HepG2 (cell line): ENCODE data around the gene FBXO48. TPM values are rescaled to one million over a fixed set of nuclear protein-coding genes. Genes with fewer than 3 reads are reported as not detected.

Experiments
- ATAC-seq: fragments of 200-7000 bp; cut with Tn5 transposase; 3 replicates; pipeline ENCODE4 v1.9.1; 2020; ENCODE audit warnings: mild to moderate bottlenecking, moderate library complexity
- BruUV-seq: library from RNA; stranded (reverse); fragments of 400-500 nt; replicated peaks from 2 replicates; lab custom pipeline; 2021; lab: Mats Ljungman, UMichigan
- CTCF ChIA-PET: fragments of 300-600 bp; formaldehyde crosslinking; extraction: SDS; loops from one replicate; lab custom pipeline; 2021; ENCODE audit warnings: low total read pairs, inconsistent platforms, low intra/inter-chr PET ratio; lab: Yijun Ruan, JAX
- POLR2A ChIA-PET: fragments of 350-600 bp; sonication (Branson Sonifier 250); formaldehyde crosslinking; loops from one replicate; lab custom pipeline; 2020; ENCODE audit warnings: antibody characterized with exemption, inconsistent platforms; lab: Yijun Ruan, JAX
- DNase-seq: peaks from one replicate; pipeline ENCODE4 v3.0.0-alpha.2; 2015; ENCODE audit warnings: low spot score
- FAIRE-seq: peaks from 3 replicates; lab custom pipeline; 2011; peaks lifted over from hg19 to GRCh38; lab: Jason Lieb, UNC
- H2AFZ ChIP-seq: one replicate; pipeline ENCODE4 v1.6.1; 2011; ENCODE audit warnings: low read length, inconsistent platforms
- H3K27ac ChIP-seq: fragments of 300-600 bp; 3 replicates; pipeline ENCODE4 v1.8.0; 2011; ENCODE audit warnings: mixed run types, mild to moderate bottlenecking, mixed read lengths, low read length, inconsistent platforms; ENCODE audit not compliant: insufficient read depth; ENCODE audit errors: extremely low read length
- H3K27me3 ChIP-seq, 2 experiments: fragments of 200-600 bp in 1 of 2; 2 replicates in 1 of 2; 3 replicates in 1 of 2; pipeline versions ENCODE4 v1.6.0 to v1.8.0; 2011; ENCODE audit warnings: low read length in 2 of 2, mild to moderate bottlenecking in 2 of 2, moderate library complexity in 2 of 2, inconsistent platforms in 1 of 2; ENCODE audit not compliant: insufficient read depth in 2 of 2, control insufficient read depth in 1 of 2
- H3K36me3 ChIP-seq, 2 experiments: fragments of 200-600 bp in 1 of 2; replicated peaks in 1 of 2; 2 replicates in 1 of 2; 3 replicates in 1 of 2; pipeline versions ENCODE4 v1.5.1 to v1.8.0; 2011; ENCODE audit warnings: low read length in 2 of 2, inconsistent platforms in 1 of 2; ENCODE audit not compliant: insufficient read depth in 2 of 2, control insufficient read depth in 1 of 2
- H3K4me1 ChIP-seq: 2 replicates; pipeline ENCODE4 v1.5.1; 2012; ENCODE audit warnings: low read length, inconsistent platforms; ENCODE audit not compliant: insufficient read depth
- H3K4me2 ChIP-seq: 2 replicates; pipeline ENCODE4 v1.6.0; 2011; ENCODE audit warnings: low read depth, low read length, inconsistent platforms
- H3K4me3 ChIP-seq, 3 experiments: fragments of 200-600 bp in 1 of 3; sonication (generic), shearing (Covaris generic) in 1 of 3; replicated peaks in 1 of 3; 2 replicates each; pipeline ENCODE4 v1.5.1; 2011 to 2016; ENCODE audit warnings: low read length in 3 of 3, inconsistent platforms in 2 of 3, low read depth in 2 of 3, mild to moderate bottlenecking in 2 of 3, control low read depth in 1 of 3, mixed read lengths in 1 of 3; ENCODE audit not compliant: insufficient read depth in 1 of 3
- H3K79me2 ChIP-seq: one replicate; pipeline ENCODE4 v1.6.1; 2011; ENCODE audit warnings: low read length, inconsistent platforms; ENCODE audit not compliant: insufficient read depth
- H3K9ac ChIP-seq: 2 replicates; pipeline ENCODE4 v1.6.0; 2011; ENCODE audit warnings: mild to moderate bottlenecking, low read depth, low read length, inconsistent platforms; ENCODE audit not compliant: insufficient read depth
- H3K9me3 ChIP-seq: 2 replicates; pipeline ENCODE4 v1.5.1; 2012; ENCODE audit warnings: mild to moderate bottlenecking, low read length
- H4K20me1 ChIP-seq: 2 replicates; pipeline ENCODE4 v1.6.0; 2011; ENCODE audit warnings: inconsistent platforms, mild to moderate bottlenecking, low read length, moderate library complexity; ENCODE audit not compliant: insufficient read depth
- BRD4 ChIP-seq: sonication (generic); formaldehyde crosslinking; IDR thresholded peaks from 2 replicates; pipeline ENCODE4 v1.4.0; 2020; ENCODE audit warnings: missing genetic modification reagents
- E2F2 ChIP-seq: sonication (generic); formaldehyde crosslinking; IDR thresholded peaks from 2 replicates; pipeline ENCODE4 v1.4.0; 2020; ENCODE audit warnings: missing genetic modification reagents, borderline replicate concordance
- MBD4 ChIP-seq: IDR thresholded peaks from 2 replicates; pipeline ENCODE4 v1.6.1; 2012; ENCODE audit warnings: low read length, inconsistent platforms, borderline replicate concordance
- TBL1XR1 ChIP-seq: fragments of 150-350 bp; IDR thresholded peaks from 2 replicates; pipeline ENCODE4 v1.6.1; 2014; ENCODE audit warnings: borderline replicate concordance, low read length; ENCODE audit not compliant: partially characterized antibody
- ZBTB37 ChIP-seq: sonication (generic); formaldehyde crosslinking; IDR thresholded peaks from 2 replicates; pipeline ENCODE4 v1.4.0; 2020; ENCODE audit warnings: mild to moderate bottlenecking, missing genetic modification reagents
- WGBS: methylation state at CpG from one replicate; pipeline ENCODE4 v1.1.6; 2017; ENCODE audit warnings: low lambda C conversion rate; 5-methylcytosine and 5-hydroxymethylcytosine counted together
- in situ Hi-C: cut with HindIII; loops from 2 replicates; pipeline ENCODE4 v1.10.0; 2017; ENCODE audit warnings: low pct_unique_long_range_greater_than_20kb; ENCODE audit not compliant: extremely low pct_ligation_motif_present
- intact Hi-C: fragments of 100-400 bp; cut with micrococcal nuclease; formaldehyde crosslinking; loops from one replicate; pipeline ENCODE4 v1.10.0; 2022; ENCODE audit not compliant: unreplicated experiment
- polyA plus RNA-seq, 8 experiments: library from polyadenylated mRNA; depleted of rRNA in 3 of 8; stranded (reverse) in 7 of 8; unstranded in 1 of 8; fragments of >200 nt; fragmentation: Illumina TruSeq in 4 of 8; extraction: Trizol in 4 of 8; gene quantifications; 2 replicates each; pipeline versions ENCODE4 v1.2.1 to v1.2.3, GENCODE V29; 2011 to 2016; ENCODE audit warnings: low read depth in 4 of 8, missing spikeins in 1 of 8, mixed read lengths in 1 of 8; ENCODE audit not compliant: insufficient read depth in 1 of 8
- total RNA-seq, 5 experiments: library from RNA; depleted of rRNA; stranded (reverse); fragments of >200 nt; fragmentation: Illumina TruSeq; extraction: Trizol; gene quantifications; 2 replicates each; pipeline ENCODE4 v1.2.3, GENCODE V29; 2016; ENCODE audit warnings: low read depth in 1 of 5
- TF ChIP-seq, protein P1 (sequence below): sonication (generic); formaldehyde crosslinking; IDR thresholded peaks from 2 replicates; pipeline ENCODE4 v1.4.0; 2020; ENCODE audit warnings: missing genetic modification reagents, borderline replicate concordance

The FBXO48 gene
- total and polyA plus RNA-seq, 2 of the 13 experiments (the other 11 are each of a cell fraction or from before 2014, with no cell fraction given), result 0.42 to 1.1 TPM

DNA sequence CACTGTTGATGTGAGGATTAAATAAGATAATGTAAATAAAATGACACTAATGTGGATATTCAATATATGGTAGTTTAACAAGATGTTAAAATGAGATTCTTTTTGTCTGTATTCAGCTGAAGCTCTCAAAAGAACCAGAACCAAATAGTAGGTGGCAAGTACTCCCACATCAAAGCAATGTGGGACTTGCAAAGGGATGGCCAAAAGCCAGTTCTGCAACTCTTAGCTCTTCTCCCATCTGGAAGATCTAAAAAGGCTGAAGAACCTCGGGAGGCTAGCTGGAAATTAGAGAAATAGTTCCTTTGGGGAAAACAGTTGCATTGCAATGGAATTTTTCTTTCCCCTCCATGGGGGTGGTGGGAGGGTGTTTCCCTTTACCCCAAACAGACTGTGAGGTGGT lies 48.7 kb downstream of the FBXO48 start:
- H3K4me3 ChIP-seq, result no peak overlapping the region
- DNase-seq, result no peak
- H4K20me1 ChIP-seq, result no peaks in the 10 kb centered on the region
- CTCF ChIA-PET, result no interaction called here
- FAIRE-seq, result no peak
- H3K79me2 ChIP-seq, result no peaks in the 10 kb centered on the region
- no peak overlapping the region for H2AFZ ChIP-seq
- no peaks in the 10 kb centered on the region for H3K4me1 ChIP-seq
- H3K9me3 ChIP-seq, result no peaks in the 10 kb centered on the region
- no peak overlapping the region for H3K4me2 ChIP-seq
- no peak for TF ChIP-seq MBD4
- TF ChIP-seq, protein P1, sequence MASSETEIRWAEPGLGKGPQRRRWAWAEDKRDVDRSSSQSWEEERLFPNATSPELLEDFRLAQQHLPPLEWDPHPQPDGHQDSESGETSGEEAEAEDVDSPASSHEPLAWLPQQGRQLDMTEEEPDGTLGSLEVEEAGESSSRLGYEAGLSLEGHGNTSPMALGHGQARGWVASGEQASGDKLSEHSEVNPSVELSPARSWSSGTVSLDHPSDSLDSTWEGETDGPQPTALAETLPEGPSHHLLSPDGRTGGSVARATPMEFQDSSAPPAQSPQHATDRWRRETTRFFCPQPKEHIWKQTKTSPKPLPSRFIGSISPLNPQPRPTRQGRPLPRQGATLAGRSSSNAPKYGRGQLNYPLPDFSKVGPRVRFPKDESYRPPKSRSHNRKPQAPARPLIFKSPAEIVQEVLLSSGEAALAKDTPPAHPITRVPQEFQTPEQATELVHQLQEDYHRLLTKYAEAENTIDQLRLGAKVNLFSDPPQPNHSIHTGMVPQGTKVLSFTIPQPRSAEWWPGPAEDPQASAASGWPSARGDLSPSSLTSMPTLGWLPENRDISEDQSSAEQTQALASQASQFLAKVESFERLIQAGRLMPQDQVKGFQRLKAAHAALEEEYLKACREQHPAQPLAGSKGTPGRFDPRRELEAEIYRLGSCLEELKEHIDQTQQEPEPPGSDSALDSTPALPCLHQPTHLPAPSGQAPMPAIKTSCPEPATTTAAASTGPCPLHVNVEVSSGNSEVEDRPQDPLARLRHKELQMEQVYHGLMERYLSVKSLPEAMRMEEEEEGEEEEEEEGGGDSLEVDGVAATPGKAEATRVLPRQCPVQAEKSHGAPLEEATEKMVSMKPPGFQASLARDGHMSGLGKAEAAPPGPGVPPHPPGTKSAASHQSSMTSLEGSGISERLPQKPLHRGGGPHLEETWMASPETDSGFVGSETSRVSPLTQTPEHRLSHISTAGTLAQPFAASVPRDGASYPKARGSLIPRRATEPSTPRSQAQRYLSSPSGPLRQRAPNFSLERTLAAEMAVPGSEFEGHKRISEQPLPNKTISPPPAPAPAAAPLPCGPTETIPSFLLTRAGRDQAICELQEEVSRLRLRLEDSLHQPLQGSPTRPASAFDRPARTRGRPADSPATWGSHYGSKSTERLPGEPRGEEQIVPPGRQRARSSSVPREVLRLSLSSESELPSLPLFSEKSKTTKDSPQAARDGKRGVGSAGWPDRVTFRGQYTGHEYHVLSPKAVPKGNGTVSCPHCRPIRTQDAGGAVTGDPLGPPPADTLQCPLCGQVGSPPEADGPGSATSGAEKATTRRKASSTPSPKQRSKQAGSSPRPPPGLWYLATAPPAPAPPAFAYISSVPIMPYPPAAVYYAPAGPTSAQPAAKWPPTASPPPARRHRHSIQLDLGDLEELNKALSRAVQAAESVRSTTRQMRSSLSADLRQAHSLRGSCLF, result no peak
- TF ChIP-seq BRD4 (CRISPR knock-in tag), result no peak
- no peak for TF ChIP-seq TBL1XR1
- TF ChIP-seq ZBTB37, result no peak
- TF ChIP-seq E2F2 (CRISPR knock-in tag), result no peak
- TF ChIP-seq, all 625 proteins: peak for 0
- in situ Hi-C loops (no loop called here), intact Hi-C loops (no loop called here)
- 0% methylated on average over 1 of the region's 1 CpG for WGBS
- Histone ChIP-seq H3K9ac (no peak overlapping the region), H3K27me3 (peaks cover 0 to 27% of the 10 kb centered on the region in 2 experiments; a peak in 3 of 5 replicates), H3K27ac (no peak overlapping the region), H3K36me3 (no peaks in the 10 kb centered on the region)
- BruUV-seq, result no TSS peak
- POLR2A ChIA-PET, result no interaction called here
- ATAC-seq, result no peak
